Type B pancreatic cell (in vitro differentiated cells): ENCODE data around the gene NOM1. TPM values are rescaled to one million over a fixed set of nuclear protein-coding genes. Genes with fewer than 3 reads are reported as not detected.

Experiments used
- total RNA-seq: library from RNA; stranded (reverse); gene quantifications from 2 replicates; pipeline ENCODE4 v1.2.1, GENCODE V29; 2021; ENCODE audit warnings: low replicate concordance

NOM1 gene
- total RNA-seq, 1 donor from 2014 or later = 26.9 TPM

Other genes with a start within 250 kb of the NOM1 start
- gene LMBR1, start 56.5 kb upstream of the NOM1 start, total RNA-seq = 69.1 and 74.1 TPM in 2 replicates
- gene MNX1, start 61.0 kb downstream of the NOM1 start, total RNA-seq = 14.9 and 27.0 TPM in 2 replicates
- gene UBE3C, start 189.2 kb downstream of the NOM1 start, total RNA-seq = 51.6 and 59.3 TPM in 2 replicates